HS-27A (cell line): ENCODE data around the gene PPT1.

Source experiments
- DNase-seq: peaks from one replicate; pipeline ENCODE4 v3.0.0-alpha.2; 2012; ENCODE audit warnings: low read depth, missing footprints

PPT1 gene

DNA sequence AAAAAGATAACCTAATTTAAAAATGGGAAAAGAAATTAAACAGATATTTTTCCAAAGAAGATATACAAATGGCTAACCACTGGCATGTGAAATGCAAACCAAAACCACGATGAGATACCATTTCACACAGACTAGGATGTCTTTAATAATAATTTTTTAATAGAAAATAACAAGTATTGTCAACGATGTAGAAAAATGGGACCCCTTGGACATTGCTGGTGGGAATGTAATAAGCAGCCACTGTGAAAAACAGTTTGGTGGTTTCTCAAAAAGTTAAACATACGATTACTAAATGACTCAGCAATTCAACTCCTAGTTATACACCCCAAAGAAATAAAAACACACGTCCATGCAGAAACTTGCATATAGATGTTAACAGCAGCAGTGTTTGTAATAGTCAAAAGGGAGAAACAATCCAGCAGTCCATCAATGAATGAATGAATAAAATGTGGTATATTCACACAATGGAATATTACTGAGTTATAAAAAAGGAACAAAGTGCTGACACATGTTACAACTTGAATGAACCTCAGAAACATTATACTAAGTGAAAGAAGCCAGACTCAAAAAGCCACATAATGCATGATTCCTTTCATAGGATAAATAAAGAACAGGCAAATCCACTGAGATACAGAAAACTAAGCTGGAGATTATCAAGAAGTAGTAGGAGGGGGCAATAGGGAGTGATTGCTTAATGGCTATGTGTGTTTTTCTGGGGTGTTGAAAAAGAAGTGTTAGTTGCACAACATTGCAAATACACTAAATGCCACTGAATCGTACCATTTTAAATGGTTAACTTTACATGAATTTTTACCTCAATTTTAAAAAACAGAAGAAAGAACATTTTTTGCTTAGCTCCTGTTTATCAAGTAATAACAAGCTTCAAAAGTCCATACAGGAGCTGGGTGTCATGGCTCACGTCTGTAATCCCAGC, 4.1 kb downstream of the PPT1 start:
- no peak for DNase-seq

GRCh38 chr1:40092241-40092640, 4.8 kb downstream of the PPT1 start:
- DNase-seq, result no peak

DNA sequence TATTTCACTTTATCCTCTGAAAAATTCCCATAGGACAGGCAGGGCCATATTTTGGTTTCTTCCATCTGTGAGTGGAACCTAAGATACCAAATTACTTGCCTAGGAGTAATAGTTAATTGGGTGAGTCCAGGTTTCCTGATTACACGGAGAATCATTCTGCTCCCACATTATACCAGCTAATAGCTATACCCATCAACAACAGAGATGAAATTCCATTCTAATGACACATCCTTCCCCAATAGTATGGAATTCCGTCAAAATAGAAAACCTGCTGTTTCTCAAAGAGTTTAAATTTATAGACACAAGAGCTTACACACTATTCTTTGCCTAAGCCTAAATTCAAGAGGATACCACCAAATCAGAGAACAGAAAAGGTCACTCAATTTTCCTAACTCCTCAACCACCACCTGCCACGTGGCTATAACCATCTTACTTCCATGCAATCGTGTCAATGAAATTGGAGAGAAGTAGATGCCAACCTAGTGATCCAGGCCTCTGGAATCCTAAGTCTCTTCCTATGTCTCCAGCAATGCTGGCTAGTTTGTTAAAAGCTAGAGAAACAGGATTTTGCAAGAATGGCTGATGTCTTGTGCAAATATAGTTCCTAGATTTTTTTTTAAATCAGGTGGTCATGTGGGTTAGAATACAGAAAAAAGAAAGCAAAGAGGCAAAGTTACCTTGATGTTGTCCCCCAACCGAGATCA, 6.2 kb downstream of the PPT1 start:
- peak; percentile 42 for DNase-seq

GRCh38 chr1:40084750-40085149, 12.3 kb downstream of the PPT1 start:
- peak; percentile 19 for DNase-seq

- no peak for DNase-seq
These were observed 15.2 kb downstream of the PPT1 start for GRCh38 chr1:40081871-40082270.

DNA sequence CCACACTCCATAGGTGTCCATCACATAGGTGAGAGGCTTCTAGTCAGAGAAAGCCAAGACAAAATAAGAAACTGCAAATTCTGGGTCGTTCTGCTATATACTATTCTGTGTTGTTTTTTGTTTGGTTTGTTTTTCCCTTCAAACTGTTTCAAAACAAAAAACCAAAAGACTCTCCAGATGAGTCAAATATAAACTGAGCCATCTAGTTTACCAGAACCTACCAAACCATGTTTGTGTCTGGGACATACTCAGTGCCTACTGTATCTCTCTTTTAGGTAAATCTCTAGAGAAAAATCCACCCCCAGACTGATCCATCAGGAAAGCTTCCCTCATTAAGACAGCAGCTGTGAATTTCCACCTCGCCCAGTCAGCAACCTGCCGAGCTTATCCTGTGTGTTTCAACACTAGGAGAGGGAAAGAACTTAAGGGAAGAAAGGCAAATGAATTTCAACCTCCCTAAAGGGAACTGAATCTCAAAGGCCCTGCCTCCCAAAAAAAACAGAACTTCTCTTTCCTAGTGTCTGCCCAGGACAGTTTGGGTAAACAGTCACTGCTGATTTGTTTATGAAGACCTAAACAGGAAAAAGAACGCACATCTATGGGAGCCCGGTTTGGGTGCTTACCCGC, 17.2 kb downstream of the PPT1 start:
- no peak for DNase-seq

GRCh38 chr1:40078512-40079333, 18.3 kb downstream of the PPT1 start:
- peak; percentile 38 for DNase-seq

DNA sequence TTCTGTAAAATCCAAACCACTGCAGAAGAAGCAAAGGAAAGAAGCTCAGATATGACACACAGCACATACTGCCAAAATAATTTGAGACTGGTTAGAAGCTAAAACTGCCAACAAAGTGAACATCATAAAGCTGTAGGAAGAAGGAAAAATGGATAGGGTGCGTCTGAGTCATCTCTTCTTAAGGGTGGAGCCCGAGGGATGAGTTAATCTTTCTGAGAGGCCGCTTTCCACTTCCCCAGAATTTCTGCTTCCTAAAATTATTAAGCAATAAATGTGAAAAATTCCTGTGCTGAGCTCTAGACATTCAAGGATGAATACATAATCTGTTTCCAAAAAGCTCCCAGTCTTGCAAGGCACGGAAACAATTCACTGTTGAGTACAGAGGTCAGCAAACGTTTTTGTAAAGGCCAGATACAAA, 20.1 kb downstream of the PPT1 start:
- DNase-seq, result peak; percentile 45

DNA sequence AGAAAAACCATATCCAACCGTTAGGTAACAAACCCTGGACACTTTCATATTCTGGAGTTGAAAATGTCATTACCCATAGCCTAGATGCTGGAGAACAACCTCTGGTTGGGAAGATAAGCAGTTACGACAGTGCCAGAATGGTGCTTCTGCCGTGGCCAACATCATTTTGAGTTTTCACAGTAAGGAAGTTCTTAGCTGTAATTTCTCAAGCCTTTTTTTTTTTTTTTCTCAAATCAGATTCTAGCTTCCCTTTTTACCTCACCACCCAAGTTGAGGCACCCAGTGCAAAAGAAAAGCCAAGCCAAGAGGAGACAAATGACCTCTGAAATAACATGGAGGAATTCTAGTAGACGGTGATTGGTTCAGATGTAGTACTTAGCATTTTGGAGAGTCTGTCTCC, 21.8 kb downstream of the PPT1 start:
- DNase-seq, result no peak

DNA sequence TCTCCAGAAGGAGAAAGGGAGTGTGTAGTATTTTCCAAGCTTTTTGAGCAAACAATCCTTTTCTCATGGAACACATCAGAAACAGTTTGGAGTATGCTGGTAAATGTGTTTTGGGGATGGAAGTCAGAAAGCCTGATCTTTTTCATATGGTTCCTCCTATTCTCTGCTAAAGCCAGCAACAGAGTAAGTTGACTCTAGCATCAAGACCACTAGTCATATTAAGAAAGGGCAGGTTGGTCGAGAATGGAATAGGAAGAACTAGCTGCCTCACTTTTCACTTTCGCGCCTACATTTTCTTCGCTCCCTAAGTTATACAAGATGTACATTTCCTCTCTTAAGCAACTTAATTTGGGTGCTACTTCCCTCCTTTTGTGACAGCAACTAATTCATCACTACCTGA, 24.0 kb downstream of the PPT1 start:
- DNase-seq, result no peak

GRCh38 chr1:40072142-40072541, 24.9 kb downstream of the PPT1 start:
- no peak for DNase-seq

DNA sequence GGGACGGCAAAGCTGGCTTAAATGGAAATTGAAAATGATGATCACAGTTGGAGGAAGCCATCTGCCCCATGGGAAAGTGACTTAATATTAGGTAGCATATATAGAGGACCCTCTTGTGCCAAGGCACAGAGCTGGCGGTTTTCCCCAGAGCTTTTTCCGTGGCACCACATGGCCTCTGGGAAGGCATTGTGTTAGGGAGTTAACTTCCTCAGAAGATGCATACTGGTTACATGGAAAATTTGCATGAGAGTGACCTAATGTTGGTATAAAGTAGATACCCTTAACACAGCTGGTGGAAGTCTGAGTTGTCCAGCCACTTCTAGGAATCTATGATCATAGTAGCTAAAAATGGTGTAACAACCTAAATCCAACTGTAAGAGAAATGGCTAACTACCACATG, 29.2 kb downstream of the PPT1 start:
- DNase-seq, result no peak

DNA sequence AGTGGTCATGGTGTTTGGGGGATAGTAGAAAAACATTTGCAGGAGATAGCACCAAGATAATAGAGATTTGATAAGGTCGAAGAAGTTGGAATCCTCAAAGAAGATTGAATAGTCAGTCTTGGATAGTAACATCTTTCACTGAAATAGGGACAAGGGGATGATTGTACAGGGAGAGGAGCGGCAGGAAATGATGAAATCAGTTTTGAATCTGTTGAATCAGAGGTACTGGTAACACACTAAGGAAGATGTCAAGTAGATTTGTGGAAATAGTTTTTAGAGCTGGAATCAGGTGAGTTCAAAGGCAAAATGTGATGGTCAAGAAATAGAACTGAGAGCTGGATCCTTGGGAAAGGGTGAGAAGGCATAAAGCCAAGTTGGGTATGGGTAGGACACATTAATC, 30.0 kb downstream of the PPT1 start:
- DNase-seq, result no peak

DNA sequence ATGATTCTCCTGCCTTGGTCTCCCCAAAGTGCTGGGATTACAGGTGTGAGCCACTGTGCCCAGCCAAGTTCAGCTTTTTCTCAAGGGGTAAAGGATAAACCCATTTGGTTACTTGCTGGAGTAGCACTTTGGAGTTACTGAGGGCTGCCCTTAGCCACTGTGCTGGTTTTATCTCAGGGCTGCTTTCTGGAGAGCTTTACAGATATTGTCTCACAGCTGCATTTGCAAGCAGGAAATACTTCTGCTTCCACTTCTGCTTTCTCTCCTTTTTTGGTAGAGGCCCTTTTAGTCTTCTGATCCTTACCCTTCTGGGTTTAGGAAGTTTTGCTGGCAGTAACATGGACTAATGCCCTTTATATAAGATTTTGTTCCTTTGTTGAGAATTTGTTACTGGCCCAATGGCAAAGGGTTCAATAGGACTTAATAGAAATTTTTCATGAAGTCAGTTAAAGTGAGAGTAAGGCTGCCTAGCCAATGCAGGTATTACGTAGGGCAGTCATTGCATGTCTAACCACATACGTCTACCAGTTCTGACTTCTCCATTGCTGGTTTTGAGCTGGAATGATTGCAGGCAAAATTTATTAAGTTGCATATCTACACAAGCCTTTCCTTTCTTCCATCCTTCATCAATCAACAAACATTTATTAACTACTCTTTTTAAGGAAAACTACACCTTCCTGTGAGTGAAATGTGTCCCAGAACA, 32.1 kb downstream of the PPT1 start:
- DNase-seq, result no peak

DNA sequence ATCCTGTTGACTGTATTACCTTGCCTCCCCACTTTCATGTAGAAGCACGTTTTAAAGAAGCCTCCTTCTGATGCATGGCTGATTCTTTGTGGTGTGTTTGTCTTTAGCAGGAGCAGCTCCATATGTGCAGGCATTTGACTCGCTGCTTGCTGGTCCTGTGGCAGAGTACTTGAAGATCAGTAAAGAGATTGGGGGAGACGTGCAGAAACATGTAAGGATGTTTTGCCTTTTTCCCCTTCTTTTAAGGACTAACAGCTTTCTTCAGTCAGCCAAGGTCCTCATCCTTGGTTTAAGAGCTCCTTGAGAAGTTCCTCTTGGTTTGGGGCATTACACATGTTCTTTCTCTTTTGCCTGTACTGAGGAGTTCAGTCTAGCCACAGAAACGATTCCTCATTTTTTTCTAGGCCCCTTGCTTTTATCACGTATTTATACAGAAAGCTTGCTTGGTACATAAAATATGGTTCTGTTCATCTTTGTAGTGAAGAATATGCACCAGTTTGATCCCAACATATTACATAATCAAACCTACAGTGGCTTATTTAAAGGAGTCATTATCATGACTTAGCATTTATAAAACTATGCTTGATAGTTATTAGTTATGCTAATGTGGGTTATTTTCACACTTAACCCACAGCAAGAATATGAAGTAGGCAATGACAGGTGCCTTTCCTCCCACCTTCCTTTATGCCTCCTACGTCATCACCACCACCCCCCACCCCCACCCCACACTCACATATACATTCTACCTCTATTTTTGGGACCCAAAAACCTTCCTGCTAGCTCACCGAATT, 36.9 kb downstream of the PPT1 start:
- DNase-seq, result no peak

GRCh38 chr1:40059338-40059959, 37.6 kb downstream of the PPT1 start:
- no peak for DNase-seq

GRCh38 chr1:40058453-40059337, 38.4 kb downstream of the PPT1 start:
- DNase-seq, result no peak

- DNase-seq, result no peak
These were observed 39.0 kb downstream of the PPT1 start for GRCh38 chr1:40058097-40058452.
